HepG2 (cell line): Measurements from ENCODE around the gene UBXN1. TPM values are rescaled to one million over a fixed set of nuclear protein-coding genes. Genes with fewer than 3 reads are reported as not detected.
A peak's percentile ranks its signal among the peaks of the same experiment; 100 is the strongest.

Source experiments
- CENPX ChIP-seq: sonication (generic); formaldehyde crosslinking; IDR thresholded peaks from 2 replicates; pipeline ENCODE4 v1.9.0; 2021; ENCODE audit warnings: mild to moderate bottlenecking, missing genetic modification reagents, moderate library complexity
- CREB1 ChIP-seq, 2 experiments: fragments of 450-650 bp in 1 of 2; IDR thresholded peaks; 2 replicates each; pipeline ENCODE4 v1.6.1; 2016 to 2017; ENCODE audit warnings: control low read depth in 1 of 2, mild to moderate bottlenecking in 1 of 2, missing compliant biosample characterization in 1 of 2, missing genetic modification characterization in 1 of 2
- KAT7 ChIP-seq: IDR thresholded peaks from 2 replicates; pipeline ENCODE4 v1.6.1; 2018; ENCODE audit warnings: borderline replicate concordance, missing compliant biosample characterization
- KDM3A ChIP-seq: IDR thresholded peaks from 2 replicates; pipeline ENCODE4 v1.6.1; 2018; ENCODE audit warnings: low read depth, missing compliant biosample characterization
- MAFK ChIP-seq, 2 experiments: IDR thresholded peaks in 1 of 2; conservative IDR thresholded peaks in 1 of 2; 2 replicates each; pipeline ENCODE4 v1.6.1; 2011; ENCODE audit warnings: improper control_type of control experiment in 2 of 2, low read length in 2 of 2
- MIER3 ChIP-seq: IDR thresholded peaks from 2 replicates; pipeline ENCODE4 v1.6.1; 2016; ENCODE audit warnings: missing compliant biosample characterization, borderline replicate concordance
- NPAS2 ChIP-seq: sonication (generic); formaldehyde crosslinking; IDR thresholded peaks from 2 replicates; pipeline ENCODE4 v1.8.0; 2022; ENCODE audit warnings: mild to moderate bottlenecking, missing genetic modification reagents, borderline replicate concordance
- PBX2 ChIP-seq: IDR thresholded peaks from 2 replicates; pipeline ENCODE4 v1.6.1; 2016; ENCODE audit warnings: control low read depth
- STAT5B ChIP-seq: sonication (generic); formaldehyde crosslinking; IDR thresholded peaks from 2 replicates; pipeline ENCODE4 v1.4.0; 2020; ENCODE audit warnings: missing genetic modification reagents
- TRIM22 ChIP-seq: fragments of 450-650 bp; IDR thresholded peaks from 2 replicates; pipeline ENCODE4 v1.6.1; 2017
- ZNF230 ChIP-seq: sonication (generic); formaldehyde crosslinking; IDR thresholded peaks from 2 replicates; pipeline ENCODE4 v1.4.0; 2020; ENCODE audit warnings: mild to moderate bottlenecking, missing genetic modification reagents
- ZNF367 ChIP-seq: sonication (generic); formaldehyde crosslinking; IDR thresholded peaks from 2 replicates; pipeline ENCODE4 v1.4.0; 2020; ENCODE audit warnings: missing genetic modification reagents, borderline replicate concordance
- ZNF501 ChIP-seq: sonication (generic); formaldehyde crosslinking; IDR thresholded peaks from 2 replicates; pipeline ENCODE4 v1.5.1; 2020; ENCODE audit warnings: mild to moderate bottlenecking, moderate library complexity, missing genetic modification reagents
- ZNF546 ChIP-seq: sonication (generic); formaldehyde crosslinking; conservative IDR thresholded peaks from 2 replicates; pipeline ENCODE4 v1.8.1; 2023; ENCODE audit warnings: mild to moderate bottlenecking, missing genetic modification reagents
- ZNF574 ChIP-seq: sonication (generic); formaldehyde crosslinking; IDR thresholded peaks from 2 replicates; pipeline ENCODE4 v1.4.0; 2020; ENCODE audit warnings: missing genetic modification reagents
- ZNF646 ChIP-seq: sonication (generic); formaldehyde crosslinking; IDR thresholded peaks from 2 replicates; pipeline ENCODE4 v1.9.0; 2021; ENCODE audit warnings: mild to moderate bottlenecking, missing genetic modification reagents
- polyA plus RNA-seq, 8 experiments: library from polyadenylated mRNA; depleted of rRNA in 3 of 8; stranded (reverse) in 7 of 8; unstranded in 1 of 8; fragments of >200 nt; fragmentation: Illumina TruSeq in 4 of 8; extraction: Trizol in 4 of 8; gene quantifications; 2 replicates each; pipeline versions ENCODE4 v1.2.1 to v1.2.3, GENCODE V29; 2011 to 2016; ENCODE audit warnings: low read depth in 4 of 8, missing spikeins in 1 of 8, mixed read lengths in 1 of 8; ENCODE audit not compliant: insufficient read depth in 1 of 8
- total RNA-seq, 5 experiments: library from RNA; depleted of rRNA; stranded (reverse); fragments of >200 nt; fragmentation: Illumina TruSeq; extraction: Trizol; gene quantifications; 2 replicates each; pipeline ENCODE4 v1.2.3, GENCODE V29; 2016; ENCODE audit warnings: low read depth in 1 of 5

Gene UBXN1
- total and polyA plus RNA-seq, 2 of the 13 experiments (the other 11 are each of a cell fraction or from before 2014, with no cell fraction given) = 47.5 to 52.4 TPM

GRCh38 chr11:62728171-62728988 lies 49.5 kb upstream of the UBXN1 start, which contains the start of gene TTC9C (continued):
- TF ChIP-seq ZNF501 (CRISPR knock-in tag) (no peak), KAT7 (CRISPR knock-in tag) (no peak), ZNF574 (CRISPR knock-in tag) (peak; percentile 73), TRIM22 (no peak), STAT5B (no peak), ZNF230 (no peak), ZNF546 (CRISPR knock-in tag) (0 out of 2 replicates have a peak, but pooled peaks have one; percentile 24), CENPX (no peak), ZNF646 (CRISPR knock-in tag) (no peak), ZNF367 (CRISPR knock-in tag) (no peak), PBX2 (CRISPR knock-in tag) (0 out of 2 replicates have a peak, but pooled peaks have one; percentile 10), CREB1 (IDR thresholded peaks at IDR 0.05) (no peak), CREB1 (CRISPR knock-in tag; IDR thresholded peaks at IDR 0.05) (no peak), NPAS2 (CRISPR knock-in tag) (no peak), MIER3 (no peak), MAFK (conservative IDR thresholded peaks at IDR 0.05 in 1 of 2, IDR thresholded peaks at IDR 0.05 in 1 of 2; ENCODE audit: low read length in 2 of 2) (no peak), KDM3A (CRISPR knock-in tag) (no peak)
